Right hindlimb (tissue), 1 donor: Measurements from ENCODE around the gene OSBP2.

Experiments
- DNase-seq: peaks from one replicate; pipeline ENCODE4 v3.0.0-alpha.2; 2018

OSBP2 gene

GRCh38 chr22:30947816-30948454 lies 253.3 kb downstream of the OSBP2 start:
- no peak for DNase-seq

- no peak for DNase-seq
Measured at GRCh38 chr22:30948930-30949342, 254.3 kb downstream of the OSBP2 start.

GRCh38 chr22:30949934-30950660 lies 255.4 kb downstream of the OSBP2 start:
- DNase-seq = no peak

- DNase-seq = no peak
Measured at GRCh38 chr22:30953206-30953605, 258.5 kb downstream of the OSBP2 start.

- no peak for DNase-seq
Measured at GRCh38 chr22:30955153-30955552, 260.5 kb downstream of the OSBP2 start.
